GM21576 (cell line): Measurements from ENCODE around the gene FOXRED1.
"Not testable (repeated sequence)": the region's sequence is repeated elsewhere in the genome, so short reads cannot be mapped to it uniquely, and the experiment has no call there.

ENCODE experiments used
- ATAC-seq: cut with Tn5 transposase; IDR thresholded peaks from one replicate; pipeline ENCODE4 v1.9.1; 2021; ENCODE audit warnings: mild to moderate bottlenecking, moderate library complexity; ENCODE audit not compliant: unreplicated experiment

FOXRED1 gene

DNA sequence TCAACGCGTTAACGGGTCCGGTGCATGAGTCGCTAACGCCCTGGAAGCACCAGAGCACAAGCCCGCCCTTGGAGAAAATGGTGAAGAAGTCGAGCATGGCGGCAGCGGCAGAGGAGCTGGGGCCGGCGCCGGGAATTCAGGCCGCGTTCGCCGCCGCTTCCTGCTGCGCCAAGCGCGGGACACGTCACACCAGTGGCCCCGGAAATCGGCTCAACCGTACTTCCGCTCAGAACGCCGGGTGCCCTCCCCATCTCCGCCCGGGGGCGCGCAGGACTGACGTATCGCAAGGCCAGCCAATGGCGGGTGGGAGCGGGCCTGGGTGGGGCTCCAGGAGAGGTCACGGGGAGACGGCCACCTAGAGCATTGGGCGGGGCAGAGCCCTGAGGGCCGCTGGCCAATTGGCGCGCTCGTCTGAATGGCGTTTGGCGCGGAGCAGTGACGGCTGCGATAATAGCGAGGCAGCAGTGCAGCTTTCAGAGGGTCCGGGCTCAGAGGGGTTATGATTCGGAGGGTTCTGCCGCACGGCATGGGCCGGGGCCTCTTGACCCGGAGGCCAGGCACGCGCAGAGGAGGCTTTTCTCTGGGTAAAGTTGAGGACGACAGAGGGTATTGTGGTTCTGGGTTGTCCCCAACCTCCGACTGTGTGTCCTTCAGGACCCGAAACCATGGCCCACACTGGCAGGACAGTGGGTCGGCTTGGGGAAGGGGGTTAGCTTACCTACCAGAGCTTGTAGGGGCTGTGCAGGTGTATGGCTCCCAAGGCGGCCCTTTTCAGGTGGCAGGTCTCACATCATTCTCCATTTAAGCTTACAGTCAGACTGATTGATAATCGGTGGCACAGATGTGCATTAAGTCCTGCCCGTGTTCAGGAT is at the start of gene FOXRED1, which contains the start of gene SRPRA:
TSS of gene FOXRED1 (plus strand) at position 447 of the 872 bp plus-strand sequence. CDS start at position 500, 53 bp downstream.
TSS of gene SRPRA (minus strand) at position 188 of the 872 bp plus-strand sequence. CDS start at position 97, 91 bp downstream.
- ATAC-seq = peak; percentile 98

DNA sequence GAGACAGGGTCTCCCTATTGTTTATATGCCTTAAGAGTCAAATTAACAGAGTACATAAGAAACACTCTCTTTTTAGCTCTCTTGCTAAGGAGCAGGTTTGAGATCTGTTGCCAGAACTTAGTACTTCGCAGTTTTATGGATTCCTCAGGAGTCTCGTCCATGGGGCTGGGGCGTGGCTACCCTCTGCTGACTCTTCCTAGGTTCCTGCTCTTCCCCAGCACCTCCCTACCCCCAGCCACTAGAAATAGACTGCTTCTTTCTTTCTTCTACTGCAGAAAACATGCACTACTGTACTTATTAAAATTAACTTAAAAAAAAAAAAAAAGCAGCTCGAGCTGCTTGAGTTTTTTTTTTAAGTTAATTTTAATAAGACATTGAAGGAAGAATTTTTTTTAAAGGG is 49.4 kb upstream of the FOXRED1 start:
- no peak for ATAC-seq

DNA sequence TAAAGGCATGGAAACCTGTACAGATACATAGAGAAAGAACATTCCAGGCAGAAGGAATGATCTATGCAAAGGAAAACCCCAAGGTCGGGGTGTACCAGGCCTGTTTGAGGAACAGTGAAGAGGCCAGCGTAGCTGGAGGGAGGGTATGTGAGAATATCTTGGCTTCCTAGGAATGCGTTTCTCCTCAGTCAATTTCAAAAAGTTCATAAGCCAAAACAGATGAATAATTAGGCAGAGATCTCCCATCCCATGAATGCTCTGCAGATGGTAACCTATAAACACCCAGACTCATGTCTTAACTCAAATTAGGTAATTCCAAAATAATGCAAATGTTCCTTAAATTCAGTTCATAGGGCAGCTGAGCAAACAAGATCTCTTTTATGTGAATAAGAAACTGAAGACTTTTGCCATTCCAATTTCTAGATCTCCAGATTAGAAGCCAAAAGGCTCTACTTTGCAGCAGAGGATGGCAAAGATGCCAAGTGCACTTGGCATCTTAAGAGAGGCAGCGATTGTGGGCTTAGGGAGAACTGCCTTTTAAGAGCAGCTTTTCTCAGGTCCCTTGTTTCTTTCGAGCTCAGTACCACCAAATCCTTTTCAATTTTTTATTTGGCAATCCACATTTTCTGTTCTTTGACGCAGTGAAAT is 44.2 kb upstream of the FOXRED1 start:
- no peak for ATAC-seq

DNA sequence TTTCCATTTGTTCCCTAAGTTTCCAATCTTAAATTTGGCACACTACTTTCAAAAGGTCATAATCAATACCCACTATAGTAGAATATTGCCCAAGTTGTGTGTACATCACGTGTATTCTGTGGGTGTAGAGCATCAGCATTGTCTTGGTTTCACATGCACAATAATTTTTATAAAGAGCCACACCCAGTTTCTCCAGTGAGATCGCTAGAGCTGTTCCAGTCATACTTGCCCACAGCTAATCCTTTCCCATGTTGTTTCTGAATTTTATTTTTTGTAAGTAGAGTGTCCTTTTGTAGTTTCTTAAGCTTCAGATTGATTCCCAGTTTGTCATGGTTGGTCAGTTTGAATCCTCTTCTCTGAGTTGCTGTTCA is 43.7 kb upstream of the FOXRED1 start:
- no peak for ATAC-seq

DNA sequence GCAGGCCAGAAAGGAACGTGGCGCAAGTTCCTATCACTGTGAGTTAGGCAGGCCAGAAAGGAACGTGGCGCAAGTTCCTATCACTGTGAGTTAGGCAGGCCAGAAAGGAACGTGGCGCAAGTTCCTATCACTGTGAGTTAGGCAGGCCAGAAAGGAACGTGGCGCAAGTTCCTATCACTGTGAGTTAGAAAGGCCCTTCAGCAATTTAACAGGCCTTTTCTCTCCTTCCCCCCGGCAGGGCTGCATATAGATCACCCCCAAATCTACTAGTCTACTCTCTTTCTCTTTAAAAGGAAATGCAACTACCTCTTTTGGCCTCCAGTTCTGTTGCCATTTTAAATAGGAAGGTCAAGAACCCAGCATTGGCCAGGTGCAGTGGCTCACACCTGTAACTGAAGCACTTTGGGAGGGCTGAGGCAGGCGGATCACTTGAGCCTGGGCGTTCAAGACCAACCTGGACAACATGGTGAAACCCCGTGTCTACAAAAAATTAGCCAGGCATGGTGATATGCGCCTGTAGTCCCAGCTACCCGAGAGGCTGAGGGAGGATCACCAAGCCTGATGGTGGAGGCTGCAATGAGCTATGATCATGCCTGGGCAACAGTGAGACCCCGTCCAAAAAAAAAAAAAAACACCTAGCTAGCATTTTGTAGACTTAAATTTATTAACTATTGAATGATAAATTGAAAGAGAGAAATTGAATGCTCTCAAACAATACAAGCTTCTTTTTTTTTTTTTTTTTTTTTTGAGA is 42.4 kb upstream of the FOXRED1 start:
- ATAC-seq = no peak

DNA sequence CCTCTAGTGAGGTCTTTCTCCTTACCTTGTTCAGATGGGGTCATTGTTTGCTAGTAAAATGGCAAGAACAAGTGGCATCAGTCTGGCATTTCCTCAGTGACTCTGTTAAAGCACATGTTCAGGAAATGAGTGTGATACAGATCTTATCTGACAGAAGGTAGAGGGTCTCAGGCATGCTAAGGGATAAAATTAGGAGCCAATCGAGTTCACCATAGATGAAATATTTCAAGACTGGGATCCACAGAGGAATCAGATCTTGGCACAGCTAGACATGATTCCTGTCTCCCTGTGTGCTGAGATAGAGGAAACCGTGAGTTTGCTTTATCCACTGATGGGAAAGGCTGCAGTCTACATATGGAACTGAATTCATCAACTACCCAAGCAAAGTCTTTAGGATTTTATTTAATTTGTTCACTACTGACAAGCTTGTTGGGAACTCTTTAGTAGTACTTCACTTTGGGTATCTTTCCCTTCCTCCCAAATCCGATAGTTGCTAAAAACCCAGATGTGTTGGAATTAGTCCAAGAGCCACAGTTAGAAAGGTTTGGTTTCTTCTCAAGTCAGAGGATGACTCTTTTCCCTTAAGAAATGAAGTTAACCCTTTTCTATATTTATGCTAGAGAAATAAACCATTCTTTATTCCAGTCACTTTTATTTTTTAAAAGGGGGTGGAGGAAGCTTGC is 39.0 kb upstream of the FOXRED1 start:
- ATAC-seq = no peak

DNA sequence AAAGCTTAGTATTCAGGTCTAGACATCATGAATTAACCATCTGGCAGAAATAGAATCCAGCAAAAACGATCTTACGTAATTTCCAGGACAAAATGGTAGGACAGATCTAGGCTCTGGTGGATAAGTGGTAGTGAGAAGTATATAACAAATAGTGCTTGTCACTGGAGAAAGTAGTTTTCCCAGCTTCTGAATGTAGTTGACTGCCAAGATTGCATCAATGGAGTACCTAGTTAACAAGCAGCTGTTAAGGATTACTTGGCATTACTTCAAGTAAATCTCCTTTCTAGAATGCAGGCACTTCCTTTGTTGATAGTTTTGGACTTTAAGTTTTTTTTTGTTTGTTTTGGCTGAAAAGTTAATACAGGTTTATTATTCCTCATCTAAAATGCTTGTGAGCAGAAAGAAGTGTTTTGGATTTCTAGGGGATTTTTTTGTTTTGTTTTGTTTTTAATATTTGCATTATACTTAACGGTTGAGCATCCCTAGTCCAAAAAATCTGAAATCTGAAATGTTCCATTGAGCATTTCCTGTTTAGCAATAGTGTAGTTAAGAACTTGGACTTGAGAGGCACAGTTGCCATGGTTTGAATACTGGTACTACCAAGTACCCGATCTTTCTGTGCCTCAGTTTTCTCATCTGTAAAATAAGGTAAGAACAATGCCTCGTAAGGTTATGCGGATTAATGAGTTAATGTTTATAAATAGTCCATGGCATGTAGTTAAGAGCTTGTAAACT is 37.1 kb upstream of the FOXRED1 start:
- ATAC-seq = no peak

DNA sequence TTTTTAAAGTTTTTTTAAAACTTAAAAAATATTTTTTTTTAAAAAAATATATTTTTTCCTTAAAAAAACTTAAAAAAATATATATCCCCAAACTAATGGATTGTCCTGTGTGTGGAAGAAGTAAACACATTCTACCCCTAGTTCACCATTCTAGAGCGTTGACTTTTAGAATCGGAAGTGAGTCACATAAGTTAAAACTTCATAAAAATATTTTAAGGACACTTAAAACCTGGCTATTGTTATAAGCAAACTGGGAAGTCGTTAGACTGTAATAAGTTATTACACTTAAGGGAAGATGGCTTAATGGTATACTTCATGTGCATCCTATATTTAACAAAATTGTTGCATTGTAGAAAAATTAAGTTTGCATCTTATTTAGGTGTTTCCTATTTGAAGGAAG is 36.3 kb upstream of the FOXRED1 start:
- no peak for ATAC-seq

DNA sequence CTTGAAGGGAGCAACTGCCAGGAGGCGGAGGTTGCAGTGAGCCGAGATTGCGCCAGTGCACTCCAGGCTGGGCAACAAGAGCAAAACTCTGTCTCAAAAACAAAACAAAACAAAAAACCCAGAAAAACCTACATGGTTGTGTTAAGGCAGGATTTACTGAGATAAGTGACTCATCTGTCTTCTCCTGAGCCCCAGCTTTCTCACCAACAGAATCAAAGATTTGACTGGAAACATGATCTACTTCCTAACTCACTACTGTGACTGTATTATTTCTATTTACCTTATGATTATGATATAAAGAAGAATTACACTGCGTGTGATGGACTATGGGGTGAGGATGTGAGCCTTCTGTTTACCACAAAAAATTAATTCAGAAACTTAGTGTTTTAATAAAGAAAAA is 35.6 kb upstream of the FOXRED1 start:
- no peak for ATAC-seq

DNA sequence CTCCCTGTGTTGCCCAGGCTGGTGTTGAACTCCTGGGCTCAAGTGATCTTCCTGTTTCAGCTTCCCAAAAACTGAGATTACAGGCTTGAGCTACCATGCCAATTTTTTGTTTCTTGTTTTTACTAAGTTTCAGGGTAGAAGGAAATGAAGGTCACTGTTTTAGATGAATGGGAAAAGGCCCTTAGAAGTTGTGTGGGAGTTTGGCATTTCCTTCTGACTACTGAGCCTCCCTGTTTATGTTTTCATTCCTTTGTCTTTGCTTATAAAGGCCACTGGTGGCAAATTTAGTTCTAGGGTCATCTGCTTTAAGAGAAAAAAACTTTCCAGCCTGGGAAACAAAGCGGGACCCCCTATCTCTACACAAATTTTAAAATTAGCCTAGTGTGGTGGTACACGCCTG is 22.3 kb upstream of the FOXRED1 start:
- no peak for ATAC-seq

DNA sequence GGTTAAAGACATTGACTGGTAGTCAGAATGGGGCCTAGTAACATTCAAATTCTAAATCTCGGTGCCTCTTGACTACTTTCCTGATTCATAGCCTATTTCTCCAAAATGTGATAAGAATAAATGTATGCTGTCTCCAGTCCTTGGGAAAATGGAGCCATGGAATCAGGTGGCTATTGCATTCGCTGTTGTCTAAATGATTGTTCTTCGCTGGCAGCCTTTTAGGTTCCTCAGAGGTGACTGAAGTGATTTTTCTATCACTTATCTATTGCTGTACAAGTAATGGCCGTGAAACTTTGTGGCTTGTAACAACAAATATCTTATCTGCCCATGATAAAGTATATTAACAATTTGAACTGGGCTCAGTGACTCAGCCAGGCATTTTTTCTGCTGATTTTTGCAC is 15.7 kb upstream of the FOXRED1 start:
- ATAC-seq = no peak

DNA sequence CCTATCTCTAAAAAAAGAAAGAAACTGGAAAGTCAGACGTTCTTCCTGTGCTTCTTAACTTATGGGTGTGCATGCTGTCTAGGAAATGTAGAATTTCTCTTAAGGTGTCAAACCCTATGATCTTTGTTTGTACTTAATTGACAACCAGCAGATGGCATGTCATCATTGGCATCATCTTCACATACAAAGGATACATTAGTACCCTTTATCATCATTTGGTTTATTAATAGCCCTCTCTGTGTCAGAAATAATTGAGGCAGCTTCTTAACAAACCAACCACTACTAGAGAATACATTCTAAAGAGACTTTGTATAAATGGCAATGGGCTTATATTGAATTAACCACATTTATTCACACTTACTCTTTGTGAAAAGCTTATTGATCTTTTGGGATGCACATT is 14.1 kb upstream of the FOXRED1 start:
- no peak for ATAC-seq

DNA sequence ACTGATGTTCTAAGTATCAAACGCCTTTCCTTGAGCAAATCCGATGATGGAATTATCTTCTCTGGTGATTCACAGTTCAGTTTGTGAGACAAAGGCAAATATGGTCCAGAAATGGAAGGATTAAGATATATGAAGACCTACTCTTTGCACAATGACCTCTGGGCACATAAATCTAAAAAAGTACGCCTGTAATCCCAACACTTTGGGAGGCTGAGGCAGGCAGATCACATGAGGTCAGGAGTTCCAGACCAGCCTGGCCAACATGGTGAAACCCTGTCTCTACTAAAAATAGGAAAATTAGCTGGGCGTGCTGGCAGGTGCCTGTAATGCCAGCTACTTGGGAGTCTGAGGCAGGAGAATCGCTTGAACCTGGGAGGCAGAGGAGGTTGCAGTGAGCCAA is 13.4 kb upstream of the FOXRED1 start:
- not testable (repeated sequence) for ATAC-seq

DNA sequence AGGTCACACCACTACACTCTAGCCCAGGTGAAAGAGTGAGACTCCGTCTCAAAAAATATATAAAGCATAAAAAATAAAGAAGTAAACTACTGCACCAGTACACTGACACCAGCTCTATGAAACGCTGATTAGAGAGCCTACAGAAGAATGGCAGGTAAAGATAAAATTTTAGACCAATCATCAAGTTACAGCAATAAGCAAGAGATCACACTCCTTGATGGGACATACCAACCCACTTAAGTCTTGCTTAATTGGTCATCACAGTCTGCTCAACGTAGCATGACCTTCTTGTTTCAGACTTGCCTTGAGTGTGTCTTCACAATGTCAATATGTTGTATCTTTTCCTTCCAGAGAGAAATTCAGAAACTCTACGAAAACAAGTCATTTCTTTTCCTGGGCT is 12.7 kb upstream of the FOXRED1 start:
- no peak for ATAC-seq

DNA sequence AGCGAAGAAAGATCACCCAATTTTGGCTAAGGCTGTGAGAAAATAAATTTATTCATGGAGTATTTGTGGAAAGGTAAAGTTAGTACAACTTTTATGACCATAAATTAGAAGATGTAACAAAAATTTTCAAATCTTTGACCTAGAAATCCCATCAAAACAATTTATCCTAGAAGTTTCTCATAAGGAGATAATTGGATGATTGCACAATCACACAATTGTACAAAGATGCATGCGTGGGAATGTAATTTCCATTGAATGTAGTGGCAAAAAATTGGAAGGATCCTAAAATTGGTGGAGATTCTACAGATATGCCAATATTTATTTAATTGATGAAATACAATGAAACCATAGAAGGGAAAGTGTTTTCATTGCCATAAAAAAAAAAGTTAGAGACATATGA is 11.8 kb upstream of the FOXRED1 start:
- no peak for ATAC-seq

DNA sequence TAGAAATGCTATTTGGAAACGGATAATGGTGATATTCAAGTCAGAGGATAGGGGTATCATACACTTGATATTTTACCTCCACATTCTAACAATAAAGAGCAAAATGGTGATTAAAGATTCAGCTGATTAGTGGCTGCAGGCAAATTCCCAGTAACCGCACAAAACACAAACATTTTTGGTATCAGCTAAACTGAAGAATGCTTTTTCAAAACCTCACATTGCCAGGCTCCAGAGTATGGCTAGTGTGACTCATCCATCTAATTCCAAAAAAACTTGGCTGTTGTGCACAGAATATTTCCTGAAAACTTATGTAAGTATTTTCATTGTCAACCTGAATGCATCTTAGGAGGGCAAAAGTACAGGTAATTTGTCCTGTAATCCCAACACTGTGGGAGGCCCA is 11.2 kb upstream of the FOXRED1 start:
- no peak for ATAC-seq

DNA sequence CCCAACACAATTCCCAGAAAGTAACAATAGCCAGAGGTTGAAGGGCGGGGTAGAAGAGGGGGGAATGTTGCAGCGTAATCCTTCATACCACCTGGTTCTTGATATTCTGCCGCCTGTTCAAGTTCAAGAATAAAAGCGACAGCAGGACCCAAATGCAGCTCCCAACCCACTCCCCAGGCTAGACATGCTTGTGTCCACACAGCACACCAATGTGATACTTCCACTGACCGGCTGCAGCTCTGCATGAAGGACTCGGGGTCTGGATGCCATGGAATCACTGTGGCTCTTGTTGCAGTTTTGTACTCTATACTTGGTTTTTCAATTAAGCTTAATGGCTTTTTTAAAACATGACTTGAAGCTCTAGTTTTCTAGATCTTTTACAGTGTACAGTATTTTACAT is 6.7 kb upstream of the FOXRED1 start:
- no peak for ATAC-seq

DNA sequence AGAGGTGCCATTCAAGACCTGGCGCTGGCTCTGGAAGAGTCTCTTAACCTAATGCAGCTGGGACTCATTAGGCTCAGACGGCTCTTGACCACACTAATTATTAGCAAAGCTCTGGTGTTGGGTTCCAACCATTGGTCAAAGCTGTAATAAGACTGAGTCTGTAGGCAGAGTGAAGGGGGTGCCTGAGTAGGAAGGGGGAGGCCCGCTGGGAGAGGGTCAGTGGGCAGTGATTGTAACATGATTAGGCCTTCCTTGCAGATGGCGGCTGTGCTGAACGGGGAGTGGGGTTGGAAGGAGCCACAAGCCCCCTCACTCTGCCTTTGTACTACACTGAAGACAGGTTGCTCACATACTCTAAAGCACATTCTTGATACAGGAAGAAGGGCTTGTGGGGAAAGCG is 5.5 kb upstream of the FOXRED1 start:
- no peak for ATAC-seq

DNA sequence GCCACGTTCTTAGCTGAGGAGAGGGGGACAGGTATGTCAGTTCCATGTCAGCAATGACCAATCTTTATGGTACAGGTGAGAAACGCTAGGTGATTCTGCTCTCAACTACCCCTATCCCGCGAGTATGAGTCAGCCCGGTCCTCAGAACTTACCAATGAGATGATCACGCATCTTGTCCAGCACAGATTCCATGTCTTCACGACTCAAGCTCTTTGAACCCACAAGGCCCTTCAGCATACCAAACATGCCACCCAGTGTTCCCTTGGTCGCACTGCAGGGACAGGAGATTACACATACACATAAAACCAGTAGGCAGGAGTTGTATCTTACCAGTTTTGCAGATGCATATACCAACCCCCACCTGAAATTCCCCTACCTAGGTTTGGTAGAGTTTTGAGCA is 3.1 kb upstream of the FOXRED1 start:
- ATAC-seq = no peak

DNA sequence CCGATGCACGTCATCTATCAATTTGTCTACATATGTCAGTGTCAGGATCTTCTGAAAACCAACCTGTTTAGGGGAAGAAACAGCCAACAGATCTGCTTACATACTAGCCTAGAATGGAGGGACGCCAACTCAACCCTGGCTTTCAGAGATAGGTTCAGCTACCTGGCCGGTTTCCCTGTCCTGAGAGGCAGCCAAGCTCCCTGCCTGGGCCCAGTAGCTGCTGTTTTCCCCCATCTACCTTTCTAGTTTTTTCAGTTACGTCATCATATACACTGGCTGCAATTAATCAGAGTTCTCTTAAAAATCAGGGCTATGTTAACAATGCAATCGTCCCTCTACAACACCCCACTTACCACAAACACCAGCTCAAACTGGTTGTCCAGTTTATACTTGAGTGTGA is 1.3 kb upstream of the FOXRED1 start:
- ATAC-seq = no peak

DNA sequence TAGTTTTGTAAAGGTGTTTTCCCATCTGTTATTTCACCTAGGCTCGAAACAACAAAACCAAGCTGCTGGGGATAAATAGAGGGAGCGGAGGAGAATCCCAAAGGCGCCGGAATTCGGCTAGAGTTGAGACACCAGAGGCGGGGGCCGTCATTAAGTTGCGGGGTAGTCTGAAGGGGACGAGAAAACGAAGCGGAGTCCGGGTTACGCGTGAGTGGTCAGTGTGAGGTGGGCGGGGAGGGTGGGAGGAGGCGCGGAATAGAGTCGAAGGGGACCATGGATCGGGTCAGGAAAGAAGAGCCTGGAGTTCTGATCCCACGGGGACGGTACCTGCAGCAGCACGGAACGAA is 620 bp upstream of the FOXRED1 start:
- ATAC-seq = no peak
